ENCODE results near the gene FAM149A. TPM values are rescaled to one million over a fixed set of nuclear protein-coding genes. Genes with fewer than 3 reads are reported as not detected.

FAM149A gene
- total and polyA plus RNA-seq, 10 of the 15 experiments (the other 5 are each of a cell fraction or from before 2014, with no cell fraction given): 0.38 to 1.9 (median 0.99) TPM

DNA sequence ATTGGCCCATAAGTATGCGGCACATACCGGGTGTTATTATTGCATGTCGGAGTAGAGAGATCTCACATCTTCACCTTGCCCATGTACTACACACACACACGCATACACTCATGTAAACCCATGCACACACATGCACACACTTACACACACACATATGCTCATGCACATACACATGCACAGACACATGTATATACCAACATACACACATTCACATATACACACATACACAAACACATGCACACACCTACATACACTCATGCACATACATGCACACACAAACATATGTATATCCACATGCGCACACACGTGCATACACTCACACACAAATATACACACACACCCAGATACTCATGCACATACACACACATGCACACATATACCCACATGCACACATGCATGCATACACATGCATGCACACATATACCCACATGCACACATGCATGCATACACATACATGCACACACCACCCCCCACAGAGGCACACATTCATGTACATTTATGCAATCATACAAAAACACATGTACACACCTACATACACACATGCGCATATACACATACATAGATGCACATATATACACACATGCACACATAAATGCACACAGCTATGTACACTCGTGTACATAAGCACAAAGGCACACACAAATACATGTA is 98.1 kb downstream of the FAM149A start:
- Histone ChIP-seq H3K4me2 (ENCODE audit: control insufficient read depth, insufficient read depth) (no peak overlapping the region), H3K79me2 (ENCODE audit: control insufficient read depth, insufficient read depth, low read length) (no peaks in the 10 kb centered on the region), H3K4me3 (no peak overlapping the region), H3K36me3 (ENCODE audit: control insufficient read depth in 2 of 2, insufficient read depth in 2 of 2, low read length in 1 of 2) (no peaks in the 10 kb centered on the region), H3K4me1 (ENCODE audit: control insufficient read depth, insufficient read depth, low read length) (no peaks in the 10 kb centered on the region), H3K9ac (ENCODE audit: control insufficient read depth, insufficient read depth, low read length) (no peak overlapping the region), H2AFZ (ENCODE audit: control insufficient read depth, low read depth, low read length) (no peak overlapping the region), H3K27me3 (replicated peaks in 1 of 2; ENCODE audit: control insufficient read depth in 2 of 2, insufficient read depth in 2 of 2, low read length in 1 of 2) (no peaks in the 10 kb centered on the region), H4K20me1 (ENCODE audit: control insufficient read depth, insufficient read depth) (no peaks in the 10 kb centered on the region), H3K9me3 (replicated peaks; ENCODE audit: control insufficient read depth, insufficient read depth, low read length) (no peaks in the 10 kb centered on the region), H3K27ac (ENCODE audit: control insufficient read depth, insufficient read depth) (no peak overlapping the region)
- 77% methylated on average over 8 of the region's 8 CpGs for WGBS (ENCODE audit: insufficient coverage, insufficient replicate concordance, low lambda C conversion rate, missing lambda C conversion rate)
- in situ Hi-C loops (cut with MboI): no loop called here
- intact Hi-C loops (cut with micrococcal nuclease; ENCODE audit: unreplicated experiment): no loop called here
- no TSS peak for BruUV-seq (replicated peaks)
- no peak for ATAC-seq
- TF ChIP-seq IKZF1 (conservative IDR thresholded peaks at IDR 0.05) (no peak), BACH1 (IDR thresholded peaks at IDR 0.05; ENCODE audit: borderline replicate concordance) (no peak), MYC (IDR thresholded peaks at IDR 0.05; ENCODE audit: insufficient read depth, insufficient read length, insufficient replicate concordance, low read length, severe bottlenecking) (no peak), GATAD2B (conservative IDR thresholded peaks at IDR 0.05; ENCODE audit: low read depth) (no peak)
- TF ChIP-seq, protein P1, sequence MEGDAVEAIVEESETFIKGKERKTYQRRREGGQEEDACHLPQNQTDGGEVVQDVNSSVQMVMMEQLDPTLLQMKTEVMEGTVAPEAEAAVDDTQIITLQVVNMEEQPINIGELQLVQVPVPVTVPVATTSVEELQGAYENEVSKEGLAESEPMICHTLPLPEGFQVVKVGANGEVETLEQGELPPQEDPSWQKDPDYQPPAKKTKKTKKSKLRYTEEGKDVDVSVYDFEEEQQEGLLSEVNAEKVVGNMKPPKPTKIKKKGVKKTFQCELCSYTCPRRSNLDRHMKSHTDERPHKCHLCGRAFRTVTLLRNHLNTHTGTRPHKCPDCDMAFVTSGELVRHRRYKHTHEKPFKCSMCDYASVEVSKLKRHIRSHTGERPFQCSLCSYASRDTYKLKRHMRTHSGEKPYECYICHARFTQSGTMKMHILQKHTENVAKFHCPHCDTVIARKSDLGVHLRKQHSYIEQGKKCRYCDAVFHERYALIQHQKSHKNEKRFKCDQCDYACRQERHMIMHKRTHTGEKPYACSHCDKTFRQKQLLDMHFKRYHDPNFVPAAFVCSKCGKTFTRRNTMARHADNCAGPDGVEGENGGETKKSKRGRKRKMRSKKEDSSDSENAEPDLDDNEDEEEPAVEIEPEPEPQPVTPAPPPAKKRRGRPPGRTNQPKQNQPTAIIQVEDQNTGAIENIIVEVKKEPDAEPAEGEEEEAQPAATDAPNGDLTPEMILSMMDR (IDR thresholded peaks at IDR 0.05 in 2 of 3, conservative IDR thresholded peaks at IDR 0.05 in 1 of 3; ENCODE audit: control insufficient read depth in 2 of 3, extremely low read depth in 1 of 3, insufficient read depth in 1 of 3, low read depth in 3 of 3, low read length in 3 of 3): no peak
- TF ChIP-seq, protein P2, sequence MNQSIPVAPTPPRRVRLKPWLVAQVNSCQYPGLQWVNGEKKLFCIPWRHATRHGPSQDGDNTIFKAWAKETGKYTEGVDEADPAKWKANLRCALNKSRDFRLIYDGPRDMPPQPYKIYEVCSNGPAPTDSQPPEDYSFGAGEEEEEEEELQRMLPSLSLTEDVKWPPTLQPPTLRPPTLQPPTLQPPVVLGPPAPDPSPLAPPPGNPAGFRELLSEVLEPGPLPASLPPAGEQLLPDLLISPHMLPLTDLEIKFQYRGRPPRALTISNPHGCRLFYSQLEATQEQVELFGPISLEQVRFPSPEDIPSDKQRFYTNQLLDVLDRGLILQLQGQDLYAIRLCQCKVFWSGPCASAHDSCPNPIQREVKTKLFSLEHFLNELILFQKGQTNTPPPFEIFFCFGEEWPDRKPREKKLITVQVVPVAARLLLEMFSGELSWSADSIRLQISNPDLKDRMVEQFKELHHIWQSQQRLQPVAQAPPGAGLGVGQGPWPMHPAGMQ (IDR thresholded peaks at IDR 0.05; ENCODE audit: borderline replicate concordance): no peak
- RAD21 ChIA-PET (ENCODE audit: unreplicated experiment): no interaction called here
- CTCF ChIA-PET: interaction anchor here (1.5 to 1.8 kb wide), 3 partner anchors 10 to 135 kb away, joined by 4 to 7 read pairs (median 5); no protein-coding TSS in a partner anchor
- SMC1A ChIA-PET (ENCODE audit: uncharacterized antibody, unreplicated experiment): no interaction called here
- POLR2A ChIA-PET: no interaction called here
- no peak for FAIRE-seq
- DNase-seq (ENCODE audit: low read depth, low spot score): no peak

Measured in GM12878 (cell line).